Esophagus squamous epithelium (tissue), 4 donors: Measurements from ENCODE around the gene CAMKMT.

Source experiments
- POLR2A ChIP-seq, 4 donors: fragments of 450-650 bp; IDR thresholded peaks; one replicate each; pipeline ENCODE4 v1.6.1; 2017; ENCODE audit warnings: antibody characterized with exemption in 4 of 4, mild to moderate bottlenecking in 4 of 4, moderate library complexity in 3 of 4
- TF ChIP-seq, protein P1 (sequence below), 6 experiments: fragments of 450-650 bp in 4 of 6; fragments of 200-600 bp in 2 of 6; sonication (generic) in 2 of 6; IDR thresholded peaks; one replicate each; pipeline ENCODE4 v1.5.1; 2016 to 2019; ENCODE audit warnings: antibody characterized with exemption in 6 of 6, mild to moderate bottlenecking in 4 of 6, moderate library complexity in 4 of 6

DNA sequence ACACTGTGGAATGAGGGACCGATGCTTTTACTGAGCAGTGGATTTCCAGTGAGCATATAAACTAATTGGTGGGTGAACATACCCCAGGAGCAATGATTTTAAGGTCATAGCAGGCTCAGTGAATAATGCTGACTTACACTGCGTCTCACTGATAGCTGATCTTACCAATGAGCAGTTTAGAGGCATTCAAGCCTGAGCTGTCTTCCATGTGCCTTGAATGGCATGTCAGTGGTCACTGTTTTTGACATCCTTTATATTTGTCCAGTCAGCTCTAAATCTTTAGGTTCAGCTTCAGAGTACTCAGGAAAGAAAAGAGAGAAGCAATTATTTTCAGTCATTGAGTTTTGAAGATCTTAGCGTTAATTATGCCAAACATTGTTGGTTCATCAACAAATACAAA is 88.3 kb downstream of the CAMKMT start:
- TF ChIP-seq POLR2A (IDR thresholded peaks at IDR 0.05), result no peak
- TF ChIP-seq, protein P1, sequence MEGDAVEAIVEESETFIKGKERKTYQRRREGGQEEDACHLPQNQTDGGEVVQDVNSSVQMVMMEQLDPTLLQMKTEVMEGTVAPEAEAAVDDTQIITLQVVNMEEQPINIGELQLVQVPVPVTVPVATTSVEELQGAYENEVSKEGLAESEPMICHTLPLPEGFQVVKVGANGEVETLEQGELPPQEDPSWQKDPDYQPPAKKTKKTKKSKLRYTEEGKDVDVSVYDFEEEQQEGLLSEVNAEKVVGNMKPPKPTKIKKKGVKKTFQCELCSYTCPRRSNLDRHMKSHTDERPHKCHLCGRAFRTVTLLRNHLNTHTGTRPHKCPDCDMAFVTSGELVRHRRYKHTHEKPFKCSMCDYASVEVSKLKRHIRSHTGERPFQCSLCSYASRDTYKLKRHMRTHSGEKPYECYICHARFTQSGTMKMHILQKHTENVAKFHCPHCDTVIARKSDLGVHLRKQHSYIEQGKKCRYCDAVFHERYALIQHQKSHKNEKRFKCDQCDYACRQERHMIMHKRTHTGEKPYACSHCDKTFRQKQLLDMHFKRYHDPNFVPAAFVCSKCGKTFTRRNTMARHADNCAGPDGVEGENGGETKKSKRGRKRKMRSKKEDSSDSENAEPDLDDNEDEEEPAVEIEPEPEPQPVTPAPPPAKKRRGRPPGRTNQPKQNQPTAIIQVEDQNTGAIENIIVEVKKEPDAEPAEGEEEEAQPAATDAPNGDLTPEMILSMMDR (IDR thresholded peaks at IDR 0.05), result no peak
